Tibial nerve (tissue), 4 donors: ENCODE measurements around the gene AOPEP. TPM values are rescaled to one million over a fixed set of nuclear protein-coding genes. Genes with fewer than 3 reads are reported as not detected.

Source experiments
- DNase-seq, 2 donors: peaks; one replicate each; pipeline ENCODE4 v3.0.0-alpha.2; 2019; ENCODE audit warnings: low spot score in 2 of 2
- H3K27ac ChIP-seq, 4 donors: fragments of 200-600 bp; sonication (generic) in 3 of 4; one replicate each; pipeline ENCODE4 v1.5.1; 2017 to 2019; ENCODE audit warnings: mild to moderate bottlenecking in 1 of 4
- H3K27me3 ChIP-seq, 2 donors: fragments of 200-600 bp; sonication (generic) in 1 of 2; one replicate each; pipeline versions ENCODE4 v1.5.1 to v1.6.0; 2017 to 2019
- H3K36me3 ChIP-seq, 3 donors: fragments of 200-600 bp; sonication (generic); one replicate each; pipeline ENCODE4 v1.5.1; 2018 to 2019
- H3K4me1 ChIP-seq, 4 donors: fragments of 200-600 bp; sonication (generic) in 3 of 4; one replicate each; pipeline ENCODE4 v1.5.1; 2017 to 2019
- H3K4me3 ChIP-seq, 4 donors: fragments of 200-600 bp; sonication (generic) in 3 of 4; one replicate each; pipeline ENCODE4 v1.5.1; 2017 to 2019; ENCODE audit warnings: mild to moderate bottlenecking in 1 of 4, moderate library complexity in 1 of 4
- H3K9me3 ChIP-seq, 4 donors: fragments of 200-600 bp; sonication (generic) in 3 of 4; one replicate each; pipeline ENCODE4 v1.5.1; 2017 to 2019
- EP300 ChIP-seq, 2 donors: sonication (generic); formaldehyde crosslinking; IDR thresholded peaks; one replicate each; pipeline ENCODE4 v1.6.1; 2017; ENCODE audit warnings: antibody characterized with exemption in 2 of 2, mild to moderate bottlenecking in 1 of 2
- POLR2A ChIP-seq, 2 donors: fragments of 450-650 bp; IDR thresholded peaks; one replicate each; pipeline ENCODE4 v1.6.1; 2017; ENCODE audit warnings: antibody characterized with exemption in 2 of 2, mild to moderate bottlenecking in 2 of 2, moderate library complexity in 2 of 2
- WGBS, 2 donors: methylation state at CpG; one replicate each; pipeline ENCODE4 v1.1.5; 2018; 5-methylcytosine and 5-hydroxymethylcytosine counted together
- total RNA-seq, 4 donors: library from RNA; depleted of rRNA; stranded (reverse); fragments of >200 nt; gene quantifications; one replicate each; pipeline ENCODE4 v1.1.0, GENCODE V29; 2016
- TF ChIP-seq, protein P1 (sequence below), 5 experiments: fragments of 200-600 bp in 3 of 5; fragments of 450-650 bp in 2 of 5; sonication (generic) in 3 of 5; IDR thresholded peaks; one replicate each; pipeline ENCODE4 v1.5.1; 2016 to 2019; ENCODE audit warnings: antibody characterized with exemption in 5 of 5, mild to moderate bottlenecking in 3 of 5, moderate library complexity in 2 of 5

AOPEP gene
- total RNA-seq, 4 donors from 2014 or later = 236 to 323 (median 265) TPM

DNA sequence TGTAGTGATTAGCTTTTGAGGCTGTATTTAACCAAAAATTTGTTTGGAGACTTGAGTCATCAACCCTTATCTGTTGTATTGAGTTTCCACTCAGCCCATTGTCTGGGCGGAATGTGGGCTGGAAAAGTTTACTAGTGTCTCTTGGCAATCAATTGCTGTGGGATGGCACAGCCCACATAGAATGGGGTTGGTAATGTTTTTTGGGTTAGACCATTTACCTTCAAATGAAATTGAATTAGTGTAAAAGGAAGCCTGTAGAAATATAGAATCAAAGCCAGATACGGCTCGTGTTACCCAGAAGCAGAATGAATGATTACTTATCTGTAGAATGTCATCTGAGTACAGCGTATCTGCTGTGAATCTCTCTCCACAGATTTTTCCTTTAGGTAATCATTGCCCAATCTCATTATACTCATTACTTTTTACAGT, 142.9 kb downstream of the AOPEP start:
- H3K4me1 ChIP-seq = peaks cover 0 to 84% (median 35%) of the 10 kb centered on the region in 4 donors
- H3K27me3 ChIP-seq = no peaks in the 10 kb centered on the region
- H3K27ac ChIP-seq = peak overlapping the region in 2 of 4 donors; percentile 62 to 78
- no peak for DNase-seq
- no peaks in the 10 kb centered on the region for H3K9me3 ChIP-seq
- WGBS, 2 donors = 59 to 67% methylated on average over 4 of the region's 4 CpGs
- H3K36me3 ChIP-seq = no peaks in the 10 kb centered on the region
- no peak overlapping the region for H3K4me3 ChIP-seq
- TF ChIP-seq EP300 (IDR thresholded peaks at IDR 0.05) (no peak), POLR2A (IDR thresholded peaks at IDR 0.05) (no peak)
- TF ChIP-seq, protein P1, sequence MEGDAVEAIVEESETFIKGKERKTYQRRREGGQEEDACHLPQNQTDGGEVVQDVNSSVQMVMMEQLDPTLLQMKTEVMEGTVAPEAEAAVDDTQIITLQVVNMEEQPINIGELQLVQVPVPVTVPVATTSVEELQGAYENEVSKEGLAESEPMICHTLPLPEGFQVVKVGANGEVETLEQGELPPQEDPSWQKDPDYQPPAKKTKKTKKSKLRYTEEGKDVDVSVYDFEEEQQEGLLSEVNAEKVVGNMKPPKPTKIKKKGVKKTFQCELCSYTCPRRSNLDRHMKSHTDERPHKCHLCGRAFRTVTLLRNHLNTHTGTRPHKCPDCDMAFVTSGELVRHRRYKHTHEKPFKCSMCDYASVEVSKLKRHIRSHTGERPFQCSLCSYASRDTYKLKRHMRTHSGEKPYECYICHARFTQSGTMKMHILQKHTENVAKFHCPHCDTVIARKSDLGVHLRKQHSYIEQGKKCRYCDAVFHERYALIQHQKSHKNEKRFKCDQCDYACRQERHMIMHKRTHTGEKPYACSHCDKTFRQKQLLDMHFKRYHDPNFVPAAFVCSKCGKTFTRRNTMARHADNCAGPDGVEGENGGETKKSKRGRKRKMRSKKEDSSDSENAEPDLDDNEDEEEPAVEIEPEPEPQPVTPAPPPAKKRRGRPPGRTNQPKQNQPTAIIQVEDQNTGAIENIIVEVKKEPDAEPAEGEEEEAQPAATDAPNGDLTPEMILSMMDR (IDR thresholded peaks at IDR 0.05) = no peak

DNA sequence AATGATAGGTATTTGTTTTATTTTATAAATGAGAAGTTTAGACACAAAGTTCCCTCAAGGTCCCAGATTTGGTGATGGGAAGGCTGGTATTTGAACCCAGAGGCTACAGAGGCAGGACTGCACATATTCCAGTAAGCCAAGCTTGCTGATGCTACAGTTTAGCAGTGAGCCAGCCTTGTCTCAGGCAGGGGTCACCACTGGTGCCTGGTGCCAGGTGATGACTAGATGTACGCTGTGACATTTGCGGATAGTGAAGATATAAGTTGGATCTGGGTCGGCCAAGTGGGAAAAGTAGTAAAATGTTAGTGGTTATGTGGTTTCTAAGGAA, 143.9 kb downstream of the AOPEP start:
- TF ChIP-seq POLR2A (IDR thresholded peaks at IDR 0.05) (no peak), EP300 (IDR thresholded peaks at IDR 0.05) (no peak)
- TF ChIP-seq, protein P1 (IDR thresholded peaks at IDR 0.05) = no peak
- Histone ChIP-seq H3K4me3 (no peak overlapping the region), H3K36me3 (no peaks in the 10 kb centered on the region), H3K27me3 (no peaks in the 10 kb centered on the region), H3K4me1 (peaks cover 0 to 81% (median 33%) of the 10 kb centered on the region in 4 donors), H3K9me3 (no peaks in the 10 kb centered on the region), H3K27ac (peak overlapping the region in 2 of 4 donors; percentile 68 to 78)
- WGBS, 2 donors = 93 to 98% methylated on average over 3 of the region's 3 CpGs
- DNase-seq = no peak

DNA sequence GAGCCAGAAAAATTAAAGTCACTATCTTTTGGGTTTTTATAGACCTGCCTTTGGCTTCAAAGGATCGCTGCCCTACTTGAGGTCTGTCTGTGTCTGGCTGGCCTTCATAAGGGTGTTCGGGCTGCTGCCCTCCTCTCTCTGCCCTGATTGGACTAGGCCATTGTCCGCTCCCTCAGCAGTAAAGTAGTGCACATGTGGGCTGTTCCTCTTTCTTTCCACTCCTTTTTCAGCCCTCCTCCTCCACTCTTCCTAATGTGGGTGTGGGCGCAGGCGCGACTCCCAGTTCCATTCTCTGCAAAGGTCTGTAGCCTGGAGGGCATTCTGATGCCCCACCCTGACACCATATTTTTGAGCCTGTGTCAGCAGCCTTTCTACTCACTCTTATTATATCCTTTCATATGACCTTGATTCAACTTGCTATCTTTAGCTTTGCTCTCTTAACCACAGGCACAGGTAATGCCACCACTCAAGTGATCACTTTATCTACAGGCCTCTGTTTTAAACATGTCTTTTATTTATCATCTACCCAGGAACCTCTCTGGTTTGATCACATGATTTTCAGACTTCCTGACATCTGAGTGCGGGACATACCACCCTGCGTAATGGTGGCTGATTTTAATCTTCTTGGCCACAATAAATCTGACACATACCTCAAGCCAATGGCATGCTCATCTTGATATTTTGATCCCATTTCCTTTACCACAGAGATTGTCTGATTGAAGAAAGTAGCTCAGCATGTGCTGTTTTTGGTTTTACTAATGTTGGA, 144.5 kb downstream of the AOPEP start:
- H3K27ac ChIP-seq = peak overlapping the region in 2 of 4 donors; percentile 68 to 78
- 79 to 88% methylated on average over 8 of the region's 8 CpGs for WGBS, 2 donors
- no peak for DNase-seq

DNA sequence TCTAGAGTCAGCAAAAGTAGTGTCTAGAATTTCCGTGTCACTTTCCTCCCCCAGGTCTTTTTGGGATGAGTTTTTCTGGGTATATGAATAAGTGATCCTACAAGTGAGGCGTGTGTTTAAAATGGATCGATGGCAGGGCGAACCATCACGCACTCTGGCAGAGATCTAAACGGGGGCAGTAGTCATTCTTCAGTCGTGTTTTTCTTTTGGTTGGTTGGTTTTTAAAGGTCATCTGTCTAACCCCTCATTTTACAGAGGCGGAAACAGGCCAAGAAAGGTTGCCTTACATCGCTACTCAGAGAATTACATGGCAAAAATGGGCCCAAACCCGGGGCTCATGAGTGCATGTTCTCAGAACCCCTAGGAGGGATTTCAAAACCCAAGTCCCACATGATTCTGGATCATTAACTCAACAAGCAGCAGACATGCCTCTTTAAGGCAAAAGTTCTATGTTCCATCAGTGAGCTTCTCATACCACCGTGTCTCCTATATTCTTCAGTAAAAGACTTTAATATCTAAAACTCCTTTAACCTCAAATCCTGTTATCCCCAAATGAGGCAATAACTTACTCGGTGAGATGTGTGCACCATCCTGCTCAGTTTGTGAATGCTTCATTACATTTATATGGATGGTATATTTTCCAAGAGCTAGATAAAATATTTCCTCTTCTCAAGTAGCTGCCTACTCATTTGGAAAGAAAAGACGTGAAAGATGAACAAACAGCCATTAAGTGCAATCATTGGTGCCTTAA, 145.8 kb downstream of the AOPEP start:
- no peak for TF ChIP-seq POLR2A (IDR thresholded peaks at IDR 0.05)
- Histone ChIP-seq H3K27ac (peak overlapping the region in 3 of 4 donors; percentile 30 to 78 (median 68)), H3K9me3 (no peaks in the 10 kb centered on the region), H3K4me3 (no peak overlapping the region), H3K36me3 (no peaks in the 10 kb centered on the region), H3K4me1 (peaks cover 0 to 67% (median 18%) of the 10 kb centered on the region in 4 donors), H3K27me3 (no peaks in the 10 kb centered on the region)
- no peak for DNase-seq
- whole genome bisulfite sequencing, 2 donors = 77 to 83% methylated on average over 13 of the region's 13 CpGs

More for the DNA sequence above, 144.5 kb downstream of the AOPEP start:
- Histone ChIP-seq H3K4me3 (no peak overlapping the region), H3K36me3 (no peaks in the 10 kb centered on the region), H3K27me3 (no peaks in the 10 kb centered on the region), H3K4me1 (peaks cover 0 to 76% (median 29%) of the 10 kb centered on the region in 4 donors), H3K9me3 (no peaks in the 10 kb centered on the region)
- TF ChIP-seq, protein P1 (IDR thresholded peaks at IDR 0.05) = no peak
- TF ChIP-seq EP300 (IDR thresholded peaks at IDR 0.05) = no peak
- TF ChIP-seq POLR2A (IDR thresholded peaks at IDR 0.05) = no peak

DNA sequence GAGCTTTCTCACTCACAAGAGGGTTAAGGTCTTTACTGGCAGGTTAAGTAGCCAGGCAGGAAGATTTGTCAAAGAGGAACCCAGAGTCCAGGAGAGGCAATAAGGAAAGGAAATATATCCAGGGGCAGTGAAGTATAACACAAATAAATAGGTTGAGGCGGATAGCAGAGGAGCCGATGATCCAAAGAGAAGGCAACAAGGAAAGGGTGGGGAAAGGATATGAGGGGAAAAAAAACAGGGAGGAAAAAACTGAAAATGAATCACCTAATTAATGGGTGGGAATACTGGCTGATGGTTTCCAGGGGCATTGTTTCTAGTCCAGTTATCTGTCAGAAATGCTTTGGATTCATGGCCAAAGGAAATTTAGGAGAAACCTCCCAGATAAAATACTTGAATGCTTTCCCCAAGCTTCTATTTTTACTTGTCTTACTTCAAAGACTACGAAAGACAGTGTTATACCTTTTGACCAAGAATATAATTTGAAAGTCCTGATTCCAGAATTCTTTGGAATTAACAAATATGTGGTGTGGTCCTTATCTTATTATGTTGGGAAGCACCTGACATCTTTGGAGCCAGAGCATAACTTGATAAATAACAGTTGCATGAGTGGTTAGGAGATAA, 146.5 kb downstream of the AOPEP start:
- no peak overlapping the region for H3K4me3 ChIP-seq
- H3K4me1 ChIP-seq = peaks cover 0 to 66% (median 14%) of the 10 kb centered on the region in 4 donors
- H3K36me3 ChIP-seq = no peaks in the 10 kb centered on the region
- H3K9me3 ChIP-seq = no peaks in the 10 kb centered on the region
- TF ChIP-seq EP300 (IDR thresholded peaks at IDR 0.05) (no peak), POLR2A (IDR thresholded peaks at IDR 0.05) (no peak)
- TF ChIP-seq, protein P1 (IDR thresholded peaks at IDR 0.05) = no peak
- peak overlapping the region in 3 of 4 donors; percentile 42 to 78 (median 68) for H3K27ac ChIP-seq
- no peaks in the 10 kb centered on the region for H3K27me3 ChIP-seq
- 72 to 74% methylated on average over 3 of the region's 3 CpGs for WGBS, 2 donors
- DNase-seq = no peak
